Measurements from ENCODE around the gene TAS1R1.
"Not testable (repeated sequence)": the region's sequence is repeated elsewhere in the genome, so short reads cannot be mapped to it uniquely, and the experiment has no call there.

Gene TAS1R1

GRCh38 chr1:6521536-6521935, 33.6 kb upstream of the TAS1R1 start:
- DNase-seq (ENCODE audit: low read depth) = no peak

GRCh38 chr1:6523566-6523965, 31.5 kb upstream of the TAS1R1 start:
- DNase-seq (ENCODE audit: low read depth) = no peak

- DNase-seq (ENCODE audit: low read depth) = no peak
Measured at GRCh38 chr1:6526316-6526715, 28.8 kb upstream of the TAS1R1 start.

- DNase-seq (ENCODE audit: low read depth) = no peak
Measured at GRCh38 chr1:6528492-6528891, 26.6 kb upstream of the TAS1R1 start.

- no peak for DNase-seq (ENCODE audit: low read depth)
Measured at GRCh38 chr1:6530504-6531160, 24.5 kb upstream of the TAS1R1 start.

- DNase-seq (ENCODE audit: low read depth) = no peak
Measured at GRCh38 chr1:6531996-6532395, 23.1 kb upstream of the TAS1R1 start.

- no peak for DNase-seq (ENCODE audit: low read depth)
Measured at GRCh38 chr1:6534248-6534822, 20.8 kb upstream of the TAS1R1 start.

- no peak for DNase-seq (ENCODE audit: low read depth)
Measured at GRCh38 chr1:6535214-6535613, 19.9 kb upstream of the TAS1R1 start.

GRCh38 chr1:6536291-6536690, 18.8 kb upstream of the TAS1R1 start:
- no peak for DNase-seq (ENCODE audit: low read depth)

GRCh38 chr1:6538956-6539355, 16.2 kb upstream of the TAS1R1 start:
- no peak for DNase-seq (ENCODE audit: low read depth)

- DNase-seq (ENCODE audit: low read depth) = no peak
Measured at GRCh38 chr1:6544831-6545230, 10.3 kb upstream of the TAS1R1 start.

- no peak for DNase-seq (ENCODE audit: low read depth)
Measured at GRCh38 chr1:6545276-6546112, 9.6 kb upstream of the TAS1R1 start.

GRCh38 chr1:6546326-6546725, 8.8 kb upstream of the TAS1R1 start:
- DNase-seq (ENCODE audit: low read depth) = no peak

GRCh38 chr1:6547301-6547700, 7.8 kb upstream of the TAS1R1 start:
- DNase-seq (ENCODE audit: low read depth) = no peak

- peak; percentile 84 for DNase-seq (ENCODE audit: low read depth)
Measured at GRCh38 chr1:6554031-6554906, 838 bp upstream of the TAS1R1 start, which contains the start of gene NOL9. NOL9 (minus strand) TSS chr1:6554513; CDS start chr1:6554502, 11 bp downstream.

GRCh38 chr1:6557597-6557996, 2.5 kb downstream of the TAS1R1 start:
- DNase-seq (ENCODE audit: low read depth) = no peak

GRCh38 chr1:6559161-6559560, 4.1 kb downstream of the TAS1R1 start:
- not testable (repeated sequence) for DNase-seq (ENCODE audit: low read depth)

- DNase-seq (ENCODE audit: low read depth) = no peak
Measured at GRCh38 chr1:6560267-6560666, 5.2 kb downstream of the TAS1R1 start.

- DNase-seq (ENCODE audit: low read depth) = no peak
Measured at GRCh38 chr1:6569033-6569432, 13.9 kb downstream of the TAS1R1 start.

- DNase-seq (ENCODE audit: low read depth) = no peak
Measured at GRCh38 chr1:6570100-6570499, 15.0 kb downstream of the TAS1R1 start.

- DNase-seq (ENCODE audit: low read depth) = no peak
Measured at GRCh38 chr1:6570987-6571386, 15.9 kb downstream of the TAS1R1 start.
